ENCODE measurements around the gene PPDPF. TPM values are rescaled to one million over a fixed set of nuclear protein-coding genes. Genes with fewer than 3 reads are reported as not detected.

The PPDPF gene
- total RNA-seq, 2 donors from 2014 or later: 138 to 185 TPM

DNA sequence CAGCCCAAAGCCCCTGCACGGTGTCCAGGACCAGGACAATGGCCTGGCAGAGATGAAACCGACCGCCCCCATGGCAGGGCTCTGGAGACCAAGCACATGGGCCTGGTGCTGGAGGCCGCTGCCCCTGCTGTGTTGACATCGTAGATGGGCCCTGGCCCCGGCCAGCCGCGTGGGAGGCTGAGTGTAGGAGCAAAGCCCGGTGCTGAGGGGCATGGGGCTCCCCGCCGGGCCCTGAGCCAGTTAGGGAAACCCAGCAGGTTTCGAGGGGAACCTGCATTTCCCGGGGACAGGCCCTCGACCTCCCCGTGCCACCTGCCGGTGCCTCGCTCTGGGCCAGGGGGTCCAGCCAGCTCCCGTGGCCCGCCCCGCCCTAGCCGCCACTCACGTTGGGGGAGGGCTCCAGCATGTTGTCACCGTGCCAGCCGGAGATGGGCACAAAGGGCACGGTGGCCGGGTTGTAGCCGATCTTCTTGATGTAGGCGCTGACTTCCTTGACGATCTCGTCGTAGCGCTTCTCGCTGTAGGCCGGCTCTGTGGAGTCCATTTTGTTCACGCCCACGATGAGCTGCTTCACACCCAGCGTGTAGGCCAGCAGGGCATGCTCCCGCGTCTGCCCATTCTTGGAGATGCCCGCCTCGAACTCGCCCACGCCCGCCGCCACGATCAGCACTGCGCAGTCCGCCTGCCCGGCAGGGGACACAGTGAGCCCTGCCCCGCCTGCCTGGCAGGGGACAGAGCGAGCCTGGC lies 26.0 kb upstream of the PPDPF start:
- Histone ChIP-seq H3K9me3 (no peaks in the 10 kb centered on the region), H3K4me3 (no peak overlapping the region), H3K27me3 (peaks cover 0 to 8% of the 10 kb centered on the region in 2 donors), H3K4me1 (peaks cover 0 to 35% of the 10 kb centered on the region in 2 donors), H3K27ac (no peak overlapping the region), H3K36me3 (peaks cover 53% of the 10 kb centered on the region)
- TF ChIP-seq, protein P1, sequence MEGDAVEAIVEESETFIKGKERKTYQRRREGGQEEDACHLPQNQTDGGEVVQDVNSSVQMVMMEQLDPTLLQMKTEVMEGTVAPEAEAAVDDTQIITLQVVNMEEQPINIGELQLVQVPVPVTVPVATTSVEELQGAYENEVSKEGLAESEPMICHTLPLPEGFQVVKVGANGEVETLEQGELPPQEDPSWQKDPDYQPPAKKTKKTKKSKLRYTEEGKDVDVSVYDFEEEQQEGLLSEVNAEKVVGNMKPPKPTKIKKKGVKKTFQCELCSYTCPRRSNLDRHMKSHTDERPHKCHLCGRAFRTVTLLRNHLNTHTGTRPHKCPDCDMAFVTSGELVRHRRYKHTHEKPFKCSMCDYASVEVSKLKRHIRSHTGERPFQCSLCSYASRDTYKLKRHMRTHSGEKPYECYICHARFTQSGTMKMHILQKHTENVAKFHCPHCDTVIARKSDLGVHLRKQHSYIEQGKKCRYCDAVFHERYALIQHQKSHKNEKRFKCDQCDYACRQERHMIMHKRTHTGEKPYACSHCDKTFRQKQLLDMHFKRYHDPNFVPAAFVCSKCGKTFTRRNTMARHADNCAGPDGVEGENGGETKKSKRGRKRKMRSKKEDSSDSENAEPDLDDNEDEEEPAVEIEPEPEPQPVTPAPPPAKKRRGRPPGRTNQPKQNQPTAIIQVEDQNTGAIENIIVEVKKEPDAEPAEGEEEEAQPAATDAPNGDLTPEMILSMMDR (IDR thresholded peaks at IDR 0.05): no peak
- DNase-seq (ENCODE audit: low spot score): no peak

DNA sequence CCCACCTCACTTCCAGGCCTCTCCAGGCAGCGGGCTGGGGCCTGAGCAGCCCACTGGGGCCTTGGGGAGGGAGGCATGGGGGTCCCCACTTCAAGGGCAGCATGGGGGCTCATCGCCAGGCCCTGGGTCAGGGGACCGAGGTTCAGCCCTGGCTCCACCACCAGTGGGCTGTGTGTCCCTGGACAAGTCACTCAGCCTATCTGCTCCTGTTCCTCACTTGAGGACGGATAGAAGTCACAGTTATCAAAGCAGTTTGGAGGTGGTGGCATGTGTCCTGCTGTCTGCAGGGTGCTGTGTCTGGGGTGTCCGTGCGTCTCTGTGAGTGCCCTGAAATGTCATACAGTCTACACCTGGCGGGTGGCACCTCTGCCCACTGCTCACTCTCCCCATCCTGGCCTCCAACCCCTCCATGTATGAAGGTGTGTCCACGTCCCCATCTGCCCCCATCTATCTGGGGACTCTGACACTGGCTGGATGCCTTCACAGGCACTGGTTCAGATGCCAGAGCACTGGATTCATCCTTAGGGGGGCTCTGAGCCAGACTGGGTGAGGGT lies 25.3 kb upstream of the PPDPF start:
- Histone ChIP-seq H3K27me3 (peaks cover 0 to 13% of the 10 kb centered on the region in 2 donors), H3K36me3 (peaks cover 47% of the 10 kb centered on the region), H3K27ac (no peak overlapping the region), H3K4me1 (peaks cover 0 to 42% of the 10 kb centered on the region in 2 donors), H3K9me3 (no peaks in the 10 kb centered on the region), H3K4me3 (no peak overlapping the region)
- TF ChIP-seq, protein P1 (IDR thresholded peaks at IDR 0.05): no peak
- no peak for DNase-seq (ENCODE audit: low spot score)

DNA sequence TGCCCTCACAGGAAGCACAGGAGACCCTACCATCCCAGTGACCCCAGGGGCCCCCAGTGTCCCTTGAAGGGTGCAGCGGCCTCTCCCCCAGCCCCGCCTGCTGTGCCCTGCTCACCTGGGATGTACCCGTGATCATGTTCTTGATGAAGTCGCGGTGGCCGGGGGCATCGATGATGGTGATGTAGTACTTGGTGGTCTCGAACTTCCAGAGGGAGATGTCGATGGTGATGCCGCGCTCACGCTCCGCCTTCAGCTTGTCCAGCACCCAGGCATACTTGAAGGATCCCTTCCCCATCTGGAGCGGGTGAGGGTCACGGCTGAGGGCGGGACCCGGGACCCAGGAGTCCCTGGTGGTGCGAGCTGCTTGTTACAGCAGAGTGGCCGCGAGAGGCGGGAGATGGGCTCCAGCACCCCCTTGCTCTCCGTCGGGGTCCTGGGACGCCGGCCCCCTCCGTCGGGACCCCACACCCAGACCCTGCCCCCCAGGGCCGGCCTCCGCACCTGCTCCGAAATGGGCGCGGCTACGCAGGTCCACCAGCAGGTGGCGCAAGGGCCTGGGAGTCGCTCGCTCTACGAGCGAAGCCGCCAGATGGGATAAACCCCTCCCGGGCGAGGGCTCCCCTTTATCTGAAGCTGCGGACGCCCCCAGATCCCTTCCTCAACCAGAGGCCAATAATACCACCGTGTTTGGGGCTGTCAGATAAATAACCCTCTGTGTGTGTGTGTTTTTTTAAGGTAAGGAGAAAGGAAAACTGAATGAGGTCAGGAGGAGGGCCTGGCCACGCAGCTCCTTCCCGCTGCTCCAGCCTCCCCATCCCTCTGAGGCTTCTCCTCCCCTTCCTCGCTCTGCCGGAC lies 24.6 kb upstream of the PPDPF start:
- Histone ChIP-seq H3K27ac (peak overlapping the region; percentile 92 to 97), H3K4me1 (peaks cover 0 to 48% of the 10 kb centered on the region in 2 donors), H3K27me3 (peaks cover 0 to 13% of the 10 kb centered on the region in 2 donors), H3K4me3 (peak overlapping the region; percentile 56 to 60), H3K9me3 (no peaks in the 10 kb centered on the region), H3K36me3 (peaks cover 40% of the 10 kb centered on the region)
- no peak for DNase-seq (ENCODE audit: low spot score)
- TF ChIP-seq, protein P1 (IDR thresholded peaks at IDR 0.05): peak; percentile 88 to 99

DNA sequence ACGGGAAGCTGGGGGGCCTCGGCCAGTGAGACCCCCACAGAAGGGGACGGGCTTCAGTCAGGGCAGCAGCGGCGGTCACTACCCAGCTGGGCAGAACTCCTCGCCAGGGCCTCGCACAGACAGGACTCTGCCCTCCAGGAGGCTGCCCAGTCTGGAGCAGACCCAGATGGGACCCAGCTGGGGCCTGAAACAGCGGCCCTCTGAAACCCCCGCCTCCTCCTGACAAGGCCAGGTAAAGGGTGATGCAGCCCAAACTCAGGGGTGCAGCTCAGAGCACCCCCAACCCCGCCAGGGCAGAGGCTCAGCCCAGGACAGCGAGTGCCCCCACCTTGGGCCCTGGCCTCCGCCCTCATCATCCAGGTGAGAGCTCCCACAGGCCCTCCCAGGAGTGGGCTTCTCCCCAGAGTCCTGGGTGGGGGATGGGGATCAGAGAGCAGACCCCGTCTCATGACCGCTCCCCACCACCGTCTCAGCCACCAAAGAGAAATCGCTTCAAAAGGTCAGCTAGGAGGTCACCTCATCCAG lies 23.9 kb upstream of the PPDPF start:
- Histone ChIP-seq H3K4me3 (peak overlapping the region; percentile 56 to 60), H3K27ac (peak overlapping the region; percentile 92 to 97), H3K4me1 (peaks cover 0 to 54% of the 10 kb centered on the region in 2 donors), H3K36me3 (peaks cover 33% of the 10 kb centered on the region), H3K27me3 (peaks cover 0 to 13% of the 10 kb centered on the region in 2 donors), H3K9me3 (no peaks in the 10 kb centered on the region)
- DNase-seq (ENCODE audit: low spot score): no peak
- TF ChIP-seq, protein P1 (IDR thresholded peaks at IDR 0.05): no peak

DNA sequence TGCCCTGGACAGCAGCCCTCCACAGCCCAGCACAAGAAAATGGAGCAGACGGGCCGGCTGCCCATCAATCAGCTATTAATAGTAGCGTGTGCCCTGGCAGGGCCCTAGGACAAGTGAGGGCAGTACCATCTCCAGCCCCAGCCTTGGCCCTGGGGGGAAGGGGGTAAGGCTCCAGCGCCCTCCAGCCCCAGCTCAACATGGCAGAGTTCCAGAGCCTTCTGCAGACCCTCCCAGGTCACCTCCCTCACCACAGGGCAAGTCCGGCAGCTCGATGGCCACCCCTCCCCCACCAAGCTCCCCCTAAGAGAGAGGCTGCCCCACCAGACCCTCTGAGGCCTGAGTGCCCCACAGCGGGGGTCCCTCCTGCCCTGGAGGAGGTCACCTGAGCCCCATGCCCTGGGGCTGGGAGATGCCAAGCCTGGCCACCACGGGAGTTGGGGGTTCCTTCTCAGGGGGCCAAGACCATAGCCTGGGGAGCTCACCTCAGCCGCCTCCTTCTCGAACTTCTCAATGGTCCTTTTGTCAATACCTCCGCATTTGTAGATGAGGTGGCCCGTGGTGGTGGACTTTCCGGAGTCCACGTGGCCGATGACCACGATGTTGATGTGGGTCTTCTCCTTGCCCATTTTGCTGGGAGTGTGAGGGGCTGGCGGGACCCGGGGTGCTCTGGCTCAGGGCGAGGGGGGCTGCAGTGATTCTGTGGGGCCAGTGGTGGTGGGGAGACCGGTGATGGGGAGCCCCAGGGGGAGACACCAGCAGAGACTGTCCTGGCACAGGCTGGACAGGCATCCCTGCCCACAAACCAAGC lies 23.2 kb upstream of the PPDPF start:
- peak overlapping the region; percentile 56 to 60 for H3K4me3 ChIP-seq
- H3K27ac ChIP-seq: peak overlapping the region; percentile 92 to 97
- TF ChIP-seq, protein P1 (IDR thresholded peaks at IDR 0.05): no peak
- peaks cover 30% of the 10 kb centered on the region for H3K36me3 ChIP-seq
- DNase-seq (ENCODE audit: low spot score): no peak
- peaks cover 0 to 13% of the 10 kb centered on the region in 2 donors for H3K27me3 ChIP-seq
- H3K4me1 ChIP-seq: peaks cover 0 to 59% of the 10 kb centered on the region in 2 donors
- H3K9me3 ChIP-seq: no peaks in the 10 kb centered on the region

All from right atrium auricular region (tissue), 2 donors.